ENCODE data around the gene ST3GAL3.

DNA sequence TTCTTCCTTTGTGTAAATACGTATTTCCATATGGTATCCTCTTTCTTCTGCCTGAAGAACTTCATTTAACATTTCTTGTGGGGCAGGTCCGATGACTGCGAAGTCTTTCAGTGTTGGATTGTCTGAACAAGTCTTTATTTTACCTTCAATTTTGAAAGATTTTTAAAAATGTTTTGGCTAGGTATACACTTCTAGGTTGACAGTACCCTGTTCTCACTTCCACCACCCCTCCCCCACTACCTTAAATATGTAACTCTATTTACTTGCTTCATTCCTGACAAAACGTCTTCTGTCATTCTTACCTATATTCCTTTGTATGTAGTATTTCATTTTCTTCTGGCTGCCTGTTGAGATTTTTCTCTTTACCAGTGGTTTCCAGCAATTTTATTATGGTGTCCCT is 140.5 kb downstream of the ST3GAL3 start:
- TF ChIP-seq CTCF (conservative IDR thresholded peaks at IDR 0.05 in 1 of 2, IDR thresholded peaks at IDR 0.05 in 1 of 2; ENCODE audit: low read depth in 1 of 2, low read length in 2 of 2) (no peak), EZH2 (IDR thresholded peaks at IDR 0.05; ENCODE audit: low read length, missing control alignments) (no peak)
